ENCODE data around the gene ADGRF3.

GRCh38 chr2:26335231-26335630 lies 11.4 kb downstream of the ADGRF3 start:
- no peak for TF ChIP-seq POLR2AphosphoS5 (IDR thresholded peaks at IDR 0.05; ENCODE audit: low read depth, low read length)
- TF ChIP-seq CTCF (IDR thresholded peaks at IDR 0.05), result no peak
